Measurements from ENCODE around the gene GPM6B.

GRCh38 chrX:13836575-13836974 lies 19.7 kb upstream of the GPM6B start:
- TF ChIP-seq POLR2AphosphoS5 (IDR thresholded peaks at IDR 0.05; ENCODE audit: low read depth, low read length) (no peak), POLR2A (IDR thresholded peaks at IDR 0.05; ENCODE audit: low read depth, low read length) (no peak), TAF1 (IDR thresholded peaks at IDR 0.05; ENCODE audit: borderline replicate concordance, low read depth, low read length) (no peak)
